ENCODE results near the gene ASTN2. TPM values are rescaled to one million over a fixed set of nuclear protein-coding genes. Genes with fewer than 3 reads are reported as not detected.
"Not testable (repeated sequence)": the region's sequence is repeated elsewhere in the genome, so short reads cannot be mapped to it uniquely, and the experiment has no call there.

The ASTN2 gene
- polyA plus RNA-seq, 4 donors = 13.7 to 15.5 (median 14.5) TPM

GRCh38 chr9:116843863-116844620, 570.8 kb downstream of the ASTN2 start:
- DNase-seq (ENCODE audit: low read depth in 4 of 4, low spot score in 2 of 4) = peak in 1 of 4 donors; percentile 4

GRCh38 chr9:116842658-116843057, 572.2 kb downstream of the ASTN2 start:
- no peak for DNase-seq (ENCODE audit: low read depth in 4 of 4, low spot score in 2 of 4)

- not testable (repeated sequence) for DNase-seq (ENCODE audit: low read depth in 4 of 4, low spot score in 2 of 4)
Observed at GRCh38 chr9:116838468-116838867, 576.4 kb downstream of the ASTN2 start.

GRCh38 chr9:116837018-116837989, 577.6 kb downstream of the ASTN2 start:
- DNase-seq (ENCODE audit: low read depth in 4 of 4, low spot score in 2 of 4) = no peak

GRCh38 chr9:116830321-116830720, 584.5 kb downstream of the ASTN2 start:
- not testable (repeated sequence) for DNase-seq (ENCODE audit: low read depth in 4 of 4, low spot score in 2 of 4)

GRCh38 chr9:116821633-116822229, 593.1 kb downstream of the ASTN2 start:
- no peak for DNase-seq (ENCODE audit: low read depth in 4 of 4, low spot score in 2 of 4)

- no peak for DNase-seq (ENCODE audit: low read depth in 4 of 4, low spot score in 2 of 4)
Observed at GRCh38 chr9:116819116-116819515, 595.7 kb downstream of the ASTN2 start.

- DNase-seq (ENCODE audit: low read depth in 4 of 4, low spot score in 2 of 4) = no peak
Observed at GRCh38 chr9:116817762-116818161, 597.1 kb downstream of the ASTN2 start.

GRCh38 chr9:116816484-116816883, 598.4 kb downstream of the ASTN2 start:
- no peak for DNase-seq (ENCODE audit: low read depth in 4 of 4, low spot score in 2 of 4)

GRCh38 chr9:116815835-116816234, 599.0 kb downstream of the ASTN2 start:
- DNase-seq (ENCODE audit: low read depth in 4 of 4, low spot score in 2 of 4) = no peak

GRCh38 chr9:116813031-116813300, 601.9 kb downstream of the ASTN2 start:
- no peak for DNase-seq (ENCODE audit: low read depth in 4 of 4, low spot score in 2 of 4)

- DNase-seq (ENCODE audit: low read depth in 4 of 4, low spot score in 2 of 4) = no peak
Observed at GRCh38 chr9:116812231-116813030, 602.4 kb downstream of the ASTN2 start.

GRCh38 chr9:116809656-116810055, 605.2 kb downstream of the ASTN2 start:
- DNase-seq (ENCODE audit: low read depth in 4 of 4, low spot score in 2 of 4) = no peak

- peak; percentile 11 to 50 (median 31) for DNase-seq (ENCODE audit: low read depth in 4 of 4, low spot score in 2 of 4)
Observed at GRCh38 chr9:116806075-116806474, 608.8 kb downstream of the ASTN2 start.

- no peak for DNase-seq (ENCODE audit: low read depth in 4 of 4, low spot score in 2 of 4)
Observed at GRCh38 chr9:116800885-116801284, 614.0 kb downstream of the ASTN2 start.

GRCh38 chr9:116800074-116800473, 614.8 kb downstream of the ASTN2 start:
- no peak for DNase-seq (ENCODE audit: low read depth in 4 of 4, low spot score in 2 of 4)

- no peak for DNase-seq (ENCODE audit: low read depth in 4 of 4, low spot score in 2 of 4)
Observed at GRCh38 chr9:116798521-116798920, 616.3 kb downstream of the ASTN2 start.

GRCh38 chr9:116797276-116797675, 617.6 kb downstream of the ASTN2 start:
- DNase-seq (ENCODE audit: low read depth in 4 of 4, low spot score in 2 of 4) = no peak

GRCh38 chr9:116796669-116797068, 618.2 kb downstream of the ASTN2 start:
- DNase-seq (ENCODE audit: low read depth in 4 of 4, low spot score in 2 of 4) = no peak

- DNase-seq (ENCODE audit: low read depth in 4 of 4, low spot score in 2 of 4) = no peak
Observed at GRCh38 chr9:116795821-116796220, 619.0 kb downstream of the ASTN2 start.

- no peak for DNase-seq (ENCODE audit: low read depth in 4 of 4, low spot score in 2 of 4)
Observed at GRCh38 chr9:116792271-116792670, 622.6 kb downstream of the ASTN2 start.
